IPS-18a (cell line): ENCODE measurements around the gene THY1.
"Not testable (repeated sequence)": the region's sequence is repeated elsewhere in the genome, so short reads cannot be mapped to it uniquely, and the experiment has no call there.

Experiments used
- H3K27ac ChIP-seq: one replicate; pipeline ENCODE4 v1.5.1; 2013; ENCODE audit warnings: low read length
- H3K27me3 ChIP-seq: one replicate; pipeline ENCODE4 v1.6.1; 2013; ENCODE audit warnings: mild to moderate bottlenecking, low read length; ENCODE audit not compliant: control insufficient read depth, insufficient read depth
- H3K36me3 ChIP-seq: one replicate; pipeline ENCODE4 v1.6.1; 2013; ENCODE audit warnings: low read depth, low read length; ENCODE audit not compliant: control insufficient read depth
- H3K4me1 ChIP-seq: one replicate; pipeline ENCODE4 v1.6.1; 2013; ENCODE audit warnings: low read depth, low read length; ENCODE audit not compliant: control insufficient read depth
- H3K4me3 ChIP-seq: one replicate; pipeline ENCODE4 v1.5.1; 2013; ENCODE audit warnings: low read length
- H3K9ac ChIP-seq: one replicate; pipeline ENCODE4 v1.6.1; 2013; ENCODE audit warnings: mild to moderate bottlenecking, low read length, moderate library complexity
- H3K9me3 ChIP-seq: one replicate; pipeline ENCODE4 v1.6.1; 2013; ENCODE audit warnings: low read depth, low read length; ENCODE audit not compliant: control insufficient read depth

Gene THY1

GRCh38 chr11:119438599-119438998, 15.6 kb upstream of the THY1 start:
- no peak overlapping the region for H3K27ac ChIP-seq
- H3K27me3 ChIP-seq = no peaks in the 10 kb centered on the region
- no peaks in the 10 kb centered on the region for H3K9me3 ChIP-seq
- H3K9ac ChIP-seq = no peak overlapping the region
- peaks cover 10% of the 10 kb centered on the region for H3K4me1 ChIP-seq
- H3K4me3 ChIP-seq = no peak overlapping the region
- no peaks in the 10 kb centered on the region for H3K36me3 ChIP-seq

GRCh38 chr11:119437521-119437920, 14.5 kb upstream of the THY1 start:
- H3K4me1 ChIP-seq = peaks cover 17% of the 10 kb centered on the region
- not testable (repeated sequence) for H3K4me3 ChIP-seq, H3K9ac ChIP-seq, H3K36me3 ChIP-seq, H3K27me3 ChIP-seq, H3K9me3 ChIP-seq, H3K27ac ChIP-seq

GRCh38 chr11:119436711-119437110, 13.7 kb upstream of the THY1 start:
- H3K9ac ChIP-seq = no peak overlapping the region
- peaks cover 20% of the 10 kb centered on the region for H3K4me1 ChIP-seq
- peaks cover 4% of the 10 kb centered on the region for H3K27me3 ChIP-seq
- no peaks in the 10 kb centered on the region for H3K9me3 ChIP-seq
- no peak overlapping the region for H3K4me3 ChIP-seq
- no peaks in the 10 kb centered on the region for H3K36me3 ChIP-seq
- no peak overlapping the region for H3K27ac ChIP-seq

- H3K36me3 ChIP-seq = no peaks in the 10 kb centered on the region
- H3K27me3 ChIP-seq = peaks cover 4% of the 10 kb centered on the region
- no peak overlapping the region for H3K9ac ChIP-seq
- peaks cover 17% of the 10 kb centered on the region for H3K4me1 ChIP-seq
- no peak overlapping the region for H3K27ac ChIP-seq
- no peaks in the 10 kb centered on the region for H3K9me3 ChIP-seq
- H3K4me3 ChIP-seq = no peak overlapping the region
Measured at GRCh38 chr11:119436093-119436492, 13.1 kb upstream of the THY1 start.

GRCh38 chr11:119434591-119435330, 11.8 kb upstream of the THY1 start:
- H3K27me3 ChIP-seq = peaks cover 4% of the 10 kb centered on the region
- H3K4me3 ChIP-seq = no peak overlapping the region
- H3K36me3 ChIP-seq = no peaks in the 10 kb centered on the region
- no peaks in the 10 kb centered on the region for H3K9me3 ChIP-seq
- peaks cover 13% of the 10 kb centered on the region for H3K4me1 ChIP-seq
- no peak overlapping the region for H3K27ac ChIP-seq
- no peak overlapping the region for H3K9ac ChIP-seq

GRCh38 chr11:119433358-119433725, 10.4 kb upstream of the THY1 start:
- H3K27me3 ChIP-seq = peaks cover 4% of the 10 kb centered on the region
- no peak overlapping the region for H3K27ac ChIP-seq
- H3K36me3 ChIP-seq = no peaks in the 10 kb centered on the region
- H3K9ac ChIP-seq = no peak overlapping the region
- H3K4me3 ChIP-seq = no peak overlapping the region
- peaks cover 13% of the 10 kb centered on the region for H3K4me1 ChIP-seq
- H3K9me3 ChIP-seq = no peaks in the 10 kb centered on the region

- Histone ChIP-seq H3K9ac (no peak overlapping the region), H3K9me3 (no peaks in the 10 kb centered on the region), H3K4me1 (peaks cover 13% of the 10 kb centered on the region), H3K27ac (no peak overlapping the region), H3K4me3 (no peak overlapping the region), H3K27me3 (peaks cover 4% of the 10 kb centered on the region), H3K36me3 (no peaks in the 10 kb centered on the region)
Measured at GRCh38 chr11:119432484-119433357, 9.7 kb upstream of the THY1 start.

GRCh38 chr11:119431523-119431922, 8.6 kb upstream of the THY1 start:
- peaks cover 4% of the 10 kb centered on the region for H3K27me3 ChIP-seq
- peaks cover 15% of the 10 kb centered on the region for H3K4me1 ChIP-seq
- H3K9me3 ChIP-seq = no peaks in the 10 kb centered on the region
- H3K27ac ChIP-seq = no peak overlapping the region
- no peaks in the 10 kb centered on the region for H3K36me3 ChIP-seq
- H3K9ac ChIP-seq = no peak overlapping the region
- no peak overlapping the region for H3K4me3 ChIP-seq

GRCh38 chr11:119427279-119427678, 4.3 kb upstream of the THY1 start:
- Histone ChIP-seq H3K27ac (no peak overlapping the region), H3K4me3 (no peak overlapping the region), H3K27me3 (peaks cover 4% of the 10 kb centered on the region), H3K9me3 (no peaks in the 10 kb centered on the region), H3K36me3 (no peaks in the 10 kb centered on the region), H3K4me1 (peaks cover 25% of the 10 kb centered on the region), H3K9ac (no peak overlapping the region)

- no peak overlapping the region for H3K27ac ChIP-seq
- H3K9ac ChIP-seq = no peak overlapping the region
- H3K36me3 ChIP-seq = no peaks in the 10 kb centered on the region
- H3K27me3 ChIP-seq = no peaks in the 10 kb centered on the region
- no peaks in the 10 kb centered on the region for H3K9me3 ChIP-seq
- H3K4me1 ChIP-seq = peaks cover 25% of the 10 kb centered on the region
- H3K4me3 ChIP-seq = no peak overlapping the region
Measured at GRCh38 chr11:119426142-119426541, 3.2 kb upstream of the THY1 start.

GRCh38 chr11:119424775-119425174, 1.8 kb upstream of the THY1 start:
- H3K4me1 ChIP-seq = peaks cover 39% of the 10 kb centered on the region
- H3K27ac ChIP-seq = no peak overlapping the region

More at GRCh38 chr11:119424775-119425174, 1.8 kb upstream of the THY1 start:
- Histone ChIP-seq H3K27me3 (no peaks in the 10 kb centered on the region), H3K9ac (no peak overlapping the region), H3K9me3 (no peaks in the 10 kb centered on the region), H3K36me3 (peaks cover 13% of the 10 kb centered on the region), H3K4me3 (no peak overlapping the region)
